CD4-positive, alpha-beta T cell (primary cell): Measurements from ENCODE around the gene IRX3. TPM values are rescaled to one million over a fixed set of nuclear protein-coding genes. Genes with fewer than 3 reads are reported as not detected.

Experiments
- ATAC-seq: fragments of 200-7000 bp; cut with Tn5 transposase; one replicate; pipeline ENCODE4 v1.10.0; 2022; ENCODE audit warnings: mild to moderate bottlenecking; ENCODE audit not compliant: poor library complexity
- CTCF ChIA-PET: fragments of 350-600 bp; sonication (Branson Sonifier 250); formaldehyde crosslinking; loops from one replicate; lab custom pipeline; 2021; ENCODE audit warnings: antibody characterized with exemption, inconsistent platforms; lab: Charles Lee
- POLR2A ChIA-PET: fragments of 350-600 bp; sonication (Branson Sonifier 250); formaldehyde crosslinking; loops from one replicate; lab custom pipeline; 2021; ENCODE audit warnings: antibody characterized with exemption, inconsistent platforms; lab: Charles Lee
- DNase-seq, 14 experiments: peaks; one replicate each; pipeline ENCODE4 v3.0.0-alpha.2; 2013 to 2020; ENCODE audit warnings: mixed read lengths in 2 of 14
- H3K27ac ChIP-seq, 2 donors: one replicate each; pipeline versions ENCODE4 v1.5.1 to v1.7.0; 2013; ENCODE audit warnings: low read length in 2 of 2, low read depth in 1 of 2, mild to moderate bottlenecking in 1 of 2
- H3K27me3 ChIP-seq, 2 experiments: 1 replicate in 1 of 2; 2 replicates in 1 of 2; pipeline versions ENCODE4 v1.6.1 to v1.7.0; 2013; ENCODE audit warnings: low read length in 2 of 2, control low read depth in 1 of 2, mild to moderate bottlenecking in 1 of 2, moderate library complexity in 1 of 2; ENCODE audit not compliant: insufficient read depth in 2 of 2, control insufficient read depth in 1 of 2
- H3K36me3 ChIP-seq: one replicate; pipeline ENCODE4 v1.6.1; 2013; ENCODE audit warnings: low read length, control low read depth; ENCODE audit not compliant: insufficient read depth
- H3K4me1 ChIP-seq: one replicate; pipeline ENCODE4 v1.6.1; 2013; ENCODE audit warnings: low read length, control low read depth; ENCODE audit not compliant: insufficient read depth
- H3K4me3 ChIP-seq: one replicate; pipeline ENCODE4 v1.5.1; 2013; ENCODE audit warnings: mild to moderate bottlenecking, low read length, moderate library complexity
- H3K9me3 ChIP-seq, 2 experiments: 1 replicate in 1 of 2; 2 replicates in 1 of 2; pipeline versions ENCODE4 v1.6.1 to v1.7.0; 2013; ENCODE audit warnings: low read length in 2 of 2, mild to moderate bottlenecking in 2 of 2, control low read depth in 1 of 2, moderate library complexity in 1 of 2; ENCODE audit not compliant: control insufficient read depth in 1 of 2, insufficient read depth in 1 of 2
- H3K27ac Mint-ChIP-seq: one replicate; pipeline ENCODE4 v1.8.0; 2020; ENCODE audit warnings: mixed read lengths
- H3K27me3 Mint-ChIP-seq: one replicate; pipeline ENCODE4 v1.8.0; 2021; ENCODE audit warnings: mixed read lengths
- H3K36me3 Mint-ChIP-seq: one replicate; pipeline ENCODE4 v1.8.0; 2021; ENCODE audit warnings: low read depth, mixed read lengths
- H3K4me1 Mint-ChIP-seq: one replicate; pipeline ENCODE4 v1.8.0; 2021; ENCODE audit warnings: low read depth, mixed read lengths
- H3K4me3 Mint-ChIP-seq: one replicate; pipeline ENCODE4 v1.8.0; 2020; ENCODE audit warnings: mild to moderate bottlenecking, mixed read lengths
- H3K9me3 Mint-ChIP-seq: one replicate; pipeline ENCODE4 v1.8.0; 2020; ENCODE audit warnings: mixed read lengths
- CTCF ChIP-seq: fragments of 200-600 bp; IDR thresholded peaks from one replicate; pipeline ENCODE4 v1.8.0; 2022; ENCODE audit warnings: antibody characterized with exemption, mild to moderate bottlenecking
- intact Hi-C, 2 experiments: fragments of 100-400 bp; cut with DNase I in 1 of 2; cut with micrococcal nuclease in 1 of 2; formaldehyde crosslinking; loops; one replicate each; pipeline versions ENCODE4 v1.15.1 to v1.9.0; 2023 to 2025; cut with DNase I, micrococcal nuclease
- total RNA-seq, 174 experiments: library from RNA in 2 of 174; stranded (reverse) in 2 of 174; gene quantifications; one replicate each; pipeline ENCODE4 v1.2.3 and lab custom pipeline; 2021 to 2026

The IRX3 gene
- total RNA-seq, 2 experiments from 2014 or later, result not detected

GRCh38 chr16:54275956-54276355 is 10.6 kb downstream of the IRX3 start:
- no peak overlapping the region for H3K27ac Mint-ChIP-seq
- intact Hi-C loops, result no loop called here
- Histone ChIP-seq H3K36me3 (no peaks in the 10 kb centered on the region), H3K9me3 (no peaks in the 10 kb centered on the region), H3K4me1 (no peaks in the 10 kb centered on the region), H3K4me3 (no peak overlapping the region), H3K27me3 (peaks cover 0 to 33% of the 10 kb centered on the region in 2 experiments), H3K27ac (no peak overlapping the region)
- no peaks in the 10 kb centered on the region for H3K36me3 Mint-ChIP-seq
- H3K4me3 Mint-ChIP-seq, result no peak overlapping the region
- ATAC-seq, result no peak
- H3K27me3 Mint-ChIP-seq, result peaks cover 40% of the 10 kb centered on the region
- DNase-seq, result no peak
- H3K9me3 Mint-ChIP-seq, result no peaks in the 10 kb centered on the region
- CTCF ChIA-PET, result interaction anchor here (0.6 kb wide), 1 partner anchor 366 kb away, joined by 5 read pairs; no protein-coding TSS in a partner anchor
- no peaks in the 10 kb centered on the region for H3K4me1 Mint-ChIP-seq
- TF ChIP-seq CTCF, result no peak
- POLR2A ChIA-PET, result no interaction called here

GRCh38 chr16:54273566-54273965 is 13.0 kb downstream of the IRX3 start:
- Mint-ChIP-seq H3K4me3 (no peak overlapping the region), H3K27me3 (peaks cover 30% of the 10 kb centered on the region), H3K9me3 (no peaks in the 10 kb centered on the region), H3K27ac (no peak overlapping the region), H3K36me3 (no peaks in the 10 kb centered on the region), H3K4me1 (no peaks in the 10 kb centered on the region)
- H3K4me3 ChIP-seq, result no peak overlapping the region
- ChIA-PET CTCF (no interaction called here), POLR2A (no interaction called here)
- H3K27me3 ChIP-seq, result peaks cover 0 to 12% of the 10 kb centered on the region in 2 experiments
- no peaks in the 10 kb centered on the region for H3K9me3 ChIP-seq
- intact Hi-C loops, result no loop called here
- DNase-seq (no peak), ATAC-seq (no peak)
- no peak for TF ChIP-seq CTCF
- H3K36me3 ChIP-seq, result no peaks in the 10 kb centered on the region
- no peak overlapping the region for H3K27ac ChIP-seq
- H3K4me1 ChIP-seq, result no peaks in the 10 kb centered on the region

GRCh38 chr16:54270711-54271110 is 15.9 kb downstream of the IRX3 start:
- H3K4me1 ChIP-seq, result no peaks in the 10 kb centered on the region
- peaks cover 0 to 5% of the 10 kb centered on the region in 2 experiments for H3K27me3 ChIP-seq
- H3K36me3 ChIP-seq, result no peaks in the 10 kb centered on the region
- ChIA-PET CTCF (no interaction called here), POLR2A (no interaction called here)
- ATAC-seq (no peak), DNase-seq (no peak)
- Mint-ChIP-seq H3K36me3 (no peaks in the 10 kb centered on the region), H3K4me3 (no peak overlapping the region), H3K27ac (no peak overlapping the region), H3K27me3 (peaks cover 21% of the 10 kb centered on the region), H3K9me3 (no peaks in the 10 kb centered on the region), H3K4me1 (no peaks in the 10 kb centered on the region)
- no peak overlapping the region for H3K4me3 ChIP-seq
- H3K9me3 ChIP-seq, result no peaks in the 10 kb centered on the region
- TF ChIP-seq CTCF, result no peak
- intact Hi-C loops, result no loop called here
- no peak overlapping the region for H3K27ac ChIP-seq
